ENCODE measurements around the gene FBXW10B. TPM values are rescaled to one million over a fixed set of nuclear protein-coding genes. Genes with fewer than 3 reads are reported as not detected.

The FBXW10B gene
- total RNA-seq, 2 experiments from 2014 or later, result 0.94 TPM; not detected in 1

Other genes with a start within 250 kb of the FBXW10B start
- 10 to 100 TPM in 1 of 2 experiments, 1 to 10 TPM in 1; 9.6 to 10.6 TPM for gene CDRT4, start 152.1 kb downstream of the FBXW10B start, total RNA-seq
- 10 to 100 TPM; 21.0 to 24.3 TPM for gene TVP23C, start 56.2 kb downstream of the FBXW10B start, total RNA-seq
- gene TRIM16, start 64.6 kb upstream of the FBXW10B start, total RNA-seq, result 1 to 10 TPM; 7.8 to 9.0 TPM
- 10 to 100 TPM; 26.5 to 29.9 TPM for gene ZNF286A, start 80.0 kb upstream of the FBXW10B start, total RNA-seq
- gene TBC1D26, start 112.6 kb upstream of the FBXW10B start, total RNA-seq, result under 1 TPM in 1 of 2 experiments, not detected in 1; 0.31 TPM

Data from activated naive CD8-positive, alpha-beta T cell treated with anti-CD3 and anti-CD28 coated beads, Interleukin-2, amount 10 ng/mL, durations not matched to agents 7 days and 5 days (primary cell).